ENCODE measurements around the gene NEK9. TPM values are rescaled to one million over a fixed set of nuclear protein-coding genes. Genes with fewer than 3 reads are reported as not detected.

Gene NEK9
- total and polyA plus RNA-seq, 2 experiments from 2014 or later, result 16.3 to 31.1 TPM

DNA sequence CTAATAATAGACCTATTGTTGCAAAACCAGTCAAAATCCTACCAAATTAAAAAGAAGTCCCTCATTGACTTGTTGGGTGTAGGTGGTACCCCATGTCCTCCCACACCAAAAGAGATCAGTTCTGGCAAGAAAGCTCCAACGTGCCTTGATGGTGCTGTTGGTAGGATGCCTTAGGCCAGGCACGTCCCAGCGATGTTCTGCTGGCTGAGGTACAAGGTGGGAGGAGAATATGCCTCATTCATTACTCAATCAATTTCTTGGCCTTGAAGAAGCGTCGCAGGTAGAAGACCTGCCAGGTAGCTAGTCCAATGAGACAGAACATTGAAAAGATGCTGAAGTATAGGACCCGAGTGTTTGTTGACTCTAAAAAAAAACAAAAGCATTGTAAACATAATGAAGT lies 7.8 kb upstream of the NEK9 start:
- DNase-seq (ENCODE audit: low spot score), result no peak
- H3K4me2 ChIP-seq, result no peak overlapping the region
- Mint-ChIP-seq H3K36me3 (ENCODE audit: low read depth) (peaks cover 39% of the 10 kb centered on the region), H3K27me3 (ENCODE audit: insufficient read depth, low read depth, poor library complexity) (no peaks in the 10 kb centered on the region), H3K27ac (no peak overlapping the region), H3K4me1 (0 out of 3 replicates have a peak, but pooled peaks cover 3% of the 10 kb centered on the region), H3K9me3 (peaks cover 11% of the 10 kb centered on the region), H3K4me3 (no peak overlapping the region)
- H2AFZ ChIP-seq, result no peak overlapping the region
- no peak overlapping the region for H3K27ac ChIP-seq (ENCODE audit: low read depth)
- H4K20me1 ChIP-seq (replicated peaks; ENCODE audit: insufficient read depth), result peaks cover under 1% of the 10 kb centered on the region; the same call in 1 of the 2 replicates
- peaks cover 14% of the 10 kb centered on the region for H3K36me3 ChIP-seq (ENCODE audit: insufficient read depth)
- TF ChIP-seq ZNF331 (CRISPR knock-in tag; IDR thresholded peaks at IDR 0.05; ENCODE audit: low read depth), result no peak
- TF ChIP-seq ETS1 (IDR thresholded peaks at IDR 0.05), result no peak
- TF ChIP-seq EZH2 (IDR thresholded peaks at IDR 0.05; ENCODE audit: low read depth, unreplicated experiment), result no peak
- TF ChIP-seq REST (IDR thresholded peaks at IDR 0.05; ENCODE audit: unreplicated experiment), result no peak
- TF ChIP-seq, protein P1, sequence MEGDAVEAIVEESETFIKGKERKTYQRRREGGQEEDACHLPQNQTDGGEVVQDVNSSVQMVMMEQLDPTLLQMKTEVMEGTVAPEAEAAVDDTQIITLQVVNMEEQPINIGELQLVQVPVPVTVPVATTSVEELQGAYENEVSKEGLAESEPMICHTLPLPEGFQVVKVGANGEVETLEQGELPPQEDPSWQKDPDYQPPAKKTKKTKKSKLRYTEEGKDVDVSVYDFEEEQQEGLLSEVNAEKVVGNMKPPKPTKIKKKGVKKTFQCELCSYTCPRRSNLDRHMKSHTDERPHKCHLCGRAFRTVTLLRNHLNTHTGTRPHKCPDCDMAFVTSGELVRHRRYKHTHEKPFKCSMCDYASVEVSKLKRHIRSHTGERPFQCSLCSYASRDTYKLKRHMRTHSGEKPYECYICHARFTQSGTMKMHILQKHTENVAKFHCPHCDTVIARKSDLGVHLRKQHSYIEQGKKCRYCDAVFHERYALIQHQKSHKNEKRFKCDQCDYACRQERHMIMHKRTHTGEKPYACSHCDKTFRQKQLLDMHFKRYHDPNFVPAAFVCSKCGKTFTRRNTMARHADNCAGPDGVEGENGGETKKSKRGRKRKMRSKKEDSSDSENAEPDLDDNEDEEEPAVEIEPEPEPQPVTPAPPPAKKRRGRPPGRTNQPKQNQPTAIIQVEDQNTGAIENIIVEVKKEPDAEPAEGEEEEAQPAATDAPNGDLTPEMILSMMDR (conservative IDR thresholded peaks at IDR 0.05; ENCODE audit: low read depth in 2 of 2), result no peak
- TF ChIP-seq EZH2phosphoT487 (IDR thresholded peaks at IDR 0.05; ENCODE audit: unreplicated experiment), result no peak
- TF ChIP-seq ZNF114 (CRISPR knock-in tag; IDR thresholded peaks at IDR 0.05), result no peak
- H3K4me1 ChIP-seq (ENCODE audit: insufficient read depth), result no peaks in the 10 kb centered on the region
- H3K27me3 ChIP-seq (ENCODE audit: insufficient read depth), result no peaks in the 10 kb centered on the region
- peaks cover 9% of the 10 kb centered on the region; the same call in 1 of the 2 replicates for H3F3A ChIP-seq (replicated peaks; ENCODE audit: low read depth)
- H3K9me2 ChIP-seq (ENCODE audit: insufficient read depth), result no peaks in the 10 kb centered on the region
- peaks cover 12% of the 10 kb centered on the region for H3K79me2 ChIP-seq (replicated peaks; ENCODE audit: insufficient read depth)
- ATAC-seq, result no peak
- H3K4me3 ChIP-seq, result no peak overlapping the region

- no peak overlapping the region for H2AFZ ChIP-seq
- no peak overlapping the region for H3K27ac ChIP-seq (ENCODE audit: low read depth)
- Mint-ChIP-seq H3K9me3 (peaks cover 11% of the 10 kb centered on the region), H3K36me3 (ENCODE audit: low read depth) (peaks cover 39% of the 10 kb centered on the region), H3K27me3 (ENCODE audit: insufficient read depth, low read depth, poor library complexity) (no peaks in the 10 kb centered on the region), H3K4me1 (0 out of 3 replicates have a peak, but pooled peaks cover 3% of the 10 kb centered on the region), H3K27ac (no peak overlapping the region), H3K4me3 (no peak overlapping the region)
- no peak overlapping the region for H3K4me3 ChIP-seq
- no peaks in the 10 kb centered on the region for H3K27me3 ChIP-seq (ENCODE audit: insufficient read depth)
- ATAC-seq (no peak), DNase-seq (ENCODE audit: low spot score) (no peak)
- H3K9me2 ChIP-seq (ENCODE audit: insufficient read depth), result no peaks in the 10 kb centered on the region
- H3K4me1 ChIP-seq (ENCODE audit: insufficient read depth), result no peaks in the 10 kb centered on the region
- H3K36me3 ChIP-seq (ENCODE audit: insufficient read depth), result peaks cover 14% of the 10 kb centered on the region
- peaks cover 10% of the 10 kb centered on the region for H3K79me2 ChIP-seq (replicated peaks; ENCODE audit: insufficient read depth)
- peaks cover 9% of the 10 kb centered on the region; the same call in 1 of the 2 replicates for H3F3A ChIP-seq (replicated peaks; ENCODE audit: low read depth)
- no peaks in the 10 kb centered on the region; the same call in 1 of the 2 replicates for H4K20me1 ChIP-seq (replicated peaks; ENCODE audit: insufficient read depth)
- H3K4me2 ChIP-seq, result no peak overlapping the region
- TF ChIP-seq ETS1 (IDR thresholded peaks at IDR 0.05) (no peak), ZNF114 (CRISPR knock-in tag; IDR thresholded peaks at IDR 0.05) (no peak), CREB1 (CRISPR knock-in tag; IDR thresholded peaks at IDR 0.05; ENCODE audit: low read depth) (no peak), STAT1 (IDR thresholded peaks at IDR 0.05; ENCODE audit: unreplicated experiment) (no peak)
- TF ChIP-seq, protein P1 (conservative IDR thresholded peaks at IDR 0.05; ENCODE audit: low read depth in 2 of 2), result no peak
Measured at GRCh38 chr14:75133597-75133996, 6.7 kb upstream of the NEK9 start.
